ENCODE data around the gene SPTBN1.

SPTBN1 gene

DNA sequence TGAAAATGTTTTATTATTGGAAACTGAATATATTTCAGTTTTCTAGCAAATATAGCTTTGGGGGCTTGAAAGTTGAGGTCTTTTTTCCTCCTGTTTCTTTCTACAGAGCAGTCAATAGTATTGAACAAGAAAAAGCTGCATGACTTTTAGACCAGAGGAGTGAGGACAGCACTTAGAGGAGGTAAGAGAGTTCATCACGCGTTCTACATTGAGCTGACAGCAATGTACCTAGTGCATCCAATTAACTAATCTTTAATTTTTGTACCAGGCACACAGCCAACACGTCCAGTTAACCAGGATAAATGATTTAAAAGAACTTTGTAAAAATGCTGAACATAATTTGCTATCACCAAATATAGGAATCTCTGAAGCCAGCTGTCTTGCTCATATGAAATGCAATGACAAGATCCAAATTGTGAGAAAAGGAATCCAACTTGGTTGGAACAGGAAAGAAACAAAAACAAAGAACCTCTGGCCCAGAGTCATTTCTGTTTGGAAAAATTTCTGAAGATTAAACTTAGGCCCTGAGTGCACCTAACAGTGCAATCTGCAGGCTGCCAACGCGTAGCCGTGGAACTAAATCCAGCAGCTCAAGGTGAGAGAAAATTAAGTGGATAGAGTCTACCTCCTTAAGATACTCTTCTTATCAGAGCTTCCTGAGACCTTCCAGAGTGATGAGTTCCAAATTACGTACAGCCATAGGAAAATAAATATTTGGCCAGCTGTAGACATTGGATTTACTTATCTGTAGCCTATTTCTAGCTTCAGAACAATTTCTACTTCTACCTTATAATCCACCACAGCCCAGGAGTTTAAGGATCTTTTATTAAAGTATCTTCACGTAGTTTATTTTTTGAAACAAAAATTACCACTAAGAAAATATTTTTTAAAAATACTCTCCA is 20.6 kb upstream of the SPTBN1 start:
- H3K4me3 ChIP-seq (ENCODE audit: low read length), result no peak overlapping the region
- no peaks in the 10 kb centered on the region for H3K9me3 ChIP-seq (ENCODE audit: control insufficient read depth, low read length)
- no peak for DNase-seq (ENCODE audit: low read depth)
- H3K4me1 ChIP-seq (ENCODE audit: control insufficient read depth, insufficient read depth, low read length), result peaks cover 36% of the 10 kb centered on the region
- H3K36me3 ChIP-seq (ENCODE audit: control insufficient read depth, insufficient read depth, low read length, severe bottlenecking), result no peaks in the 10 kb centered on the region
- H3K27me3 ChIP-seq (replicated peaks; ENCODE audit: control insufficient read depth, insufficient read depth, low read length), result no peaks in the 10 kb centered on the region
- H3K9ac ChIP-seq (ENCODE audit: low read length), result no peak overlapping the region

DNA sequence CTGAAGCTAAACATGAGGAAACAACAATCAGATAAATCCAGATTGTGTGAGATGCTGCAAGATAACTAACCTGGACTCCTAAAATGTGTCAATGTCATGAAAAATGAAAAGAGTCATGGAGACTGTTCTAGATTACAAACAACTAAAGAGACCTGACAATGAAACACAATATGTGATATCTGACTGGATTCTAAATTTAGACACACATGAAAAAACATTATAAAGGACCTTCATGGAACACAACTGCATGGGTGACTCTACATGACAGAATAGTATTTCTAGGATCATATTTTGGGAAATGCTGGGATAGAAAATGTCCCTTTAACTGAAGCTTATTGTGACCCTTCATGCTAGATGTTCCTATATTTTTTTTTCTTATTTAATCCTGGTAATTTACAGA is 18.5 kb upstream of the SPTBN1 start:
- H3K27me3 ChIP-seq (replicated peaks; ENCODE audit: control insufficient read depth, insufficient read depth, low read length), result no peaks in the 10 kb centered on the region
- H3K36me3 ChIP-seq (ENCODE audit: control insufficient read depth, insufficient read depth, low read length, severe bottlenecking), result no peaks in the 10 kb centered on the region
- H3K4me3 ChIP-seq (ENCODE audit: low read length), result no peak overlapping the region
- peaks cover 22% of the 10 kb centered on the region for H3K4me1 ChIP-seq (ENCODE audit: control insufficient read depth, insufficient read depth, low read length)
- DNase-seq (ENCODE audit: low read depth), result no peak
- no peak overlapping the region for H3K9ac ChIP-seq (ENCODE audit: low read length)
- no peaks in the 10 kb centered on the region for H3K9me3 ChIP-seq (ENCODE audit: control insufficient read depth, low read length)

DNA sequence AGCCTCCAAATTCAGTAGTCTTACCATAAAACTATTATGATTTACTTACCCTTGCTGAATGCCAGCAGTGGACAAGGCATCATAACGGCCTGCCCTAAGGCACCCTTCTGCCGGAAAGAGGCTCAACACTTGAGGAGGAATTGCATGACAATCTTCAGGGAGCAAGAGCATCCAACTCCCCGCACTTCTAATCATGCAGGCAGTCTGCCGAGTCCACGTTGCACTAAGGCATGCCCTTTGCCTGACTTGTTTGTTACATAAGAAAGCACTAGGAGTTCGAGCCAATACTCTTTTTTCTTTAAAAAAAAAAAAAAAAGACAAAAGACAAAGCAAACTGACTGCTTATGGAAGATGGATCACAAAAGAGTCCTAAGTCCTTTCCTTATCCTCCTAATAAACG is 17.9 kb upstream of the SPTBN1 start:
- Histone ChIP-seq H3K4me1 (ENCODE audit: control insufficient read depth, insufficient read depth, low read length) (peaks cover 20% of the 10 kb centered on the region), H3K36me3 (ENCODE audit: control insufficient read depth, insufficient read depth, low read length, severe bottlenecking) (no peaks in the 10 kb centered on the region), H3K4me3 (ENCODE audit: low read length) (no peak overlapping the region), H3K27me3 (replicated peaks; ENCODE audit: control insufficient read depth, insufficient read depth, low read length) (no peaks in the 10 kb centered on the region), H3K9me3 (ENCODE audit: control insufficient read depth, low read length) (no peaks in the 10 kb centered on the region), H3K9ac (ENCODE audit: low read length) (peak overlapping the region; percentile 9)
- DNase-seq (ENCODE audit: low read depth), result no peak

- Histone ChIP-seq H3K9me3 (ENCODE audit: control insufficient read depth, low read length) (no peaks in the 10 kb centered on the region), H3K4me1 (ENCODE audit: control insufficient read depth, insufficient read depth, low read length) (peaks cover 20% of the 10 kb centered on the region), H3K27me3 (replicated peaks; ENCODE audit: control insufficient read depth, insufficient read depth, low read length) (no peaks in the 10 kb centered on the region), H3K9ac (ENCODE audit: low read length) (no peak overlapping the region), H3K36me3 (ENCODE audit: control insufficient read depth, insufficient read depth, low read length, severe bottlenecking) (no peaks in the 10 kb centered on the region), H3K4me3 (ENCODE audit: low read length) (no peak overlapping the region)
- DNase-seq (ENCODE audit: low read depth), result no peak
Observed at GRCh38 chr2:54439582-54439981, 16.5 kb upstream of the SPTBN1 start.

DNA sequence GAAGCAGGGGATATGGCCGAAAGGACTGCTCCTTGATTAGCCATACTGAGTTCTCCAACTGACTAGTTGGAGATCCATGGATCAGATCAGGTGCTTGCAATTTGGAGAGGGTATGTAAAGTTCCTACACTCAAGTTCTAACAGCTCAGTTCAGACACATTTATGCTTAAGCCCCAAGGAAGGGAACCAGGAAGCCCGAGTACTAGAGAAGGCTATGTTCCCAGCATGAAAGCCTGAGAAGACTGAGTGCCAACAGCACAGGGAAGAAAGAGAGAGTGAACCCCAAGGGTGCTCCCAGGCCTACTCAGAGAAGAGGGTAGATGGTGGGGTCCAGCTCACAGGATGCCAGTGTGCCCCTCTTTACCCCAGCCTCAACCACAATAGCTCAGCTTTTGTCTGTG is 16.1 kb upstream of the SPTBN1 start:
- no peak overlapping the region for H3K9ac ChIP-seq (ENCODE audit: low read length)
- H3K4me3 ChIP-seq (ENCODE audit: low read length), result no peak overlapping the region
- DNase-seq (ENCODE audit: low read depth), result no peak
- no peaks in the 10 kb centered on the region for H3K27me3 ChIP-seq (replicated peaks; ENCODE audit: control insufficient read depth, insufficient read depth, low read length)
- H3K4me1 ChIP-seq (ENCODE audit: control insufficient read depth, insufficient read depth, low read length), result peaks cover 20% of the 10 kb centered on the region
- no peaks in the 10 kb centered on the region for H3K36me3 ChIP-seq (ENCODE audit: control insufficient read depth, insufficient read depth, low read length, severe bottlenecking)
- no peaks in the 10 kb centered on the region for H3K9me3 ChIP-seq (ENCODE audit: control insufficient read depth, low read length)

DNA sequence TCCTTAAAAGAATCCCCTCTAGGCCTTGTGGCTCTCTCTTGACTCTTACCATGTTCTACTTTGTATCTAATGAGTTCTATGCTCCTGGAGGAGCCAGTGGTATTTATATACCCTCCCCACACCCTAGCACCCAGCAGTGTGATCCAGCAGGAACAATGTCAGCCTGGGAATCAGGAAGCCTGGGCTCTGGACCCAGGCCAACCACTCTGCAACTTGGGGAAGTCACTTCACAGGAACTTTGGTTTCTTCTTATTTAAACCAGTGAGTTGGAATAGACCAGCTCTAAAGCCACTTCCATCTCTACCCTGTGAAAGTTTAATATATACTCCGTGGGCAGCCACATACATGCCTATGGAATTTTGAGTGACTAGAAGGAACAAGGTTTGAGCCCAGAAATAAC is 11.6 kb upstream of the SPTBN1 start:
- Histone ChIP-seq H3K9ac (ENCODE audit: low read length) (no peak overlapping the region), H3K4me3 (ENCODE audit: low read length) (no peak overlapping the region), H3K4me1 (ENCODE audit: control insufficient read depth, insufficient read depth, low read length) (no peaks in the 10 kb centered on the region), H3K9me3 (ENCODE audit: control insufficient read depth, low read length) (no peaks in the 10 kb centered on the region), H3K27me3 (replicated peaks; ENCODE audit: control insufficient read depth, insufficient read depth, low read length) (no peaks in the 10 kb centered on the region), H3K36me3 (ENCODE audit: control insufficient read depth, insufficient read depth, low read length, severe bottlenecking) (no peaks in the 10 kb centered on the region)
- DNase-seq (ENCODE audit: low read depth), result no peak

GRCh38 chr2:54446122-54446521 is 10.0 kb upstream of the SPTBN1 start:
- Histone ChIP-seq H3K4me3 (ENCODE audit: low read length) (no peak overlapping the region), H3K9me3 (ENCODE audit: control insufficient read depth, low read length) (no peaks in the 10 kb centered on the region), H3K9ac (ENCODE audit: low read length) (no peak overlapping the region), H3K27me3 (replicated peaks; ENCODE audit: control insufficient read depth, insufficient read depth, low read length) (no peaks in the 10 kb centered on the region), H3K4me1 (ENCODE audit: control insufficient read depth, insufficient read depth, low read length) (peaks cover 4% of the 10 kb centered on the region), H3K36me3 (ENCODE audit: control insufficient read depth, insufficient read depth, low read length, severe bottlenecking) (no peaks in the 10 kb centered on the region)
- DNase-seq (ENCODE audit: low read depth), result no peak

DNA sequence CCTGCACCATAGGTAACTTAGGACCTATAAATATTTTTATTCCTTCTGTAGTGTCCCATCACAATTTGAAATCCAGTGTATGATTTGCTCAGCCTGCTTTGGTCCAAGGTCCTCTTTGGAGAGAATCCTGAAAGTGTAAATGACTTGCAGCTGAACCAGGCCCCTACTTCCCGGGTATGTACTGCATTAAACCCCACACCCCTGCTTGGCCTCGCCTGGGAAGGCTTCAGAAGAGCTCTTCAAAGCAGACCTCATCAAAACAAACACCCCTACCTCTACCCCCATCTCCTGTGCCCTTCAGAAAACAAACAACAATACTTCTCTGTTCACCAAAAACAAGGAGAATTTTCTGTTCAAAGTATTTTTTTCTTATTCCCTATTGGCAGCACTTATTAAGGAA is 9.5 kb upstream of the SPTBN1 start:
- no peak for DNase-seq (ENCODE audit: low read depth)
- Histone ChIP-seq H3K27me3 (replicated peaks; ENCODE audit: control insufficient read depth, insufficient read depth, low read length) (no peaks in the 10 kb centered on the region), H3K4me3 (ENCODE audit: low read length) (no peak overlapping the region), H3K36me3 (ENCODE audit: control insufficient read depth, insufficient read depth, low read length, severe bottlenecking) (no peaks in the 10 kb centered on the region), H3K9ac (ENCODE audit: low read length) (no peak overlapping the region), H3K9me3 (ENCODE audit: control insufficient read depth, low read length) (no peaks in the 10 kb centered on the region), H3K4me1 (ENCODE audit: control insufficient read depth, insufficient read depth, low read length) (peaks cover 4% of the 10 kb centered on the region)

- H3K36me3 ChIP-seq (ENCODE audit: control insufficient read depth, insufficient read depth, low read length, severe bottlenecking), result no peaks in the 10 kb centered on the region
- H3K9ac ChIP-seq (ENCODE audit: low read length), result peak overlapping the region; percentile 94
- peak overlapping the region; percentile 86 for H3K4me3 ChIP-seq (ENCODE audit: low read length)
- no peaks in the 10 kb centered on the region for H3K9me3 ChIP-seq (ENCODE audit: control insufficient read depth, low read length)
- peaks cover 31% of the 10 kb centered on the region for H3K4me1 ChIP-seq (ENCODE audit: control insufficient read depth, insufficient read depth, low read length)
- H3K27me3 ChIP-seq (replicated peaks; ENCODE audit: control insufficient read depth, insufficient read depth, low read length), result no peaks in the 10 kb centered on the region
- DNase-seq (ENCODE audit: low read depth), result peak; percentile 16
Observed at GRCh38 chr2:54454548-54455130, 1.5 kb upstream of the SPTBN1 start.

DNA sequence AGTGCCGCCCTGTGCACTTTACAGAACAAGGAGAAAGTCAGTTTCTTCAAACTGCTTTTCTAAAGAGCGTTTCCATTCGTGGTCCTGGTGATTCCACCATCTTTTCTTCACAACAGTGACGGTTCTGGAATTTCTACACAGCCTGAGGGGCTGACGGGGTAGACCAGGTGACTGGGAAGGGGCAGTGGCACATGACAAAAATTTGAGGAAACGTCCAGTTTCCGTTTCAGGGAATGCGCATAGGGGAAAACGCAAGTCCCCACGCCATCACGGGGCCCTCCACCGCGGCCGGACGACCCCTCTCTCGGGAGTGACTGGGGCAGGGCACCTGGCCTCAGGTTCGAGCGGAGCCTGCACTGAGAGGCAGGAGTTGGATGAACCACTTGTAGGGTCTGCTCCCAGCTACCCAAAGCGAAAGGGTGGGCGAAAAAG is 980 bp upstream of the SPTBN1 start:
- Histone ChIP-seq H3K9ac (ENCODE audit: low read length) (peak overlapping the region; percentile 94), H3K36me3 (ENCODE audit: control insufficient read depth, insufficient read depth, low read length, severe bottlenecking) (no peaks in the 10 kb centered on the region), H3K27me3 (replicated peaks; ENCODE audit: control insufficient read depth, insufficient read depth, low read length) (no peaks in the 10 kb centered on the region), H3K9me3 (ENCODE audit: control insufficient read depth, low read length) (no peaks in the 10 kb centered on the region), H3K4me3 (ENCODE audit: low read length) (peak overlapping the region; percentile 86), H3K4me1 (ENCODE audit: control insufficient read depth, insufficient read depth, low read length) (peaks cover 33% of the 10 kb centered on the region)
- DNase-seq (ENCODE audit: low read depth), result no peak

- H3K4me3 ChIP-seq (ENCODE audit: low read length), result peak overlapping the region; percentile 96
- H3K9me3 ChIP-seq (ENCODE audit: control insufficient read depth, low read length), result no peaks in the 10 kb centered on the region
- H3K36me3 ChIP-seq (ENCODE audit: control insufficient read depth, insufficient read depth, low read length, severe bottlenecking), result no peaks in the 10 kb centered on the region
- no peaks in the 10 kb centered on the region for H3K27me3 ChIP-seq (replicated peaks; ENCODE audit: control insufficient read depth, insufficient read depth, low read length)
- no peak for DNase-seq (ENCODE audit: low read depth)
- peaks cover 43% of the 10 kb centered on the region for H3K4me1 ChIP-seq (ENCODE audit: control insufficient read depth, insufficient read depth, low read length)
- H3K9ac ChIP-seq (ENCODE audit: low read length), result peak overlapping the region; percentile 87
Observed at GRCh38 chr2:54456362-54456611, 160 bp downstream of the SPTBN1 start.
